Stimulated activated CD8-positive, alpha-beta memory T cell treated with anti-CD3 and anti-CD28 coated beads, Interleukin-15, amount 100 ng/mL, for 24 hours (primary cell): ENCODE data around the gene ENPP4.
"Not testable (repeated sequence)": the region's sequence is repeated elsewhere in the genome, so short reads cannot be mapped to it uniquely, and the experiment has no call there.

Source experiments
- DNase-seq: peaks from one replicate; pipeline ENCODE4 v3.0.0-alpha.2; 2020; ENCODE audit warnings: low read depth

The ENPP4 gene

DNA sequence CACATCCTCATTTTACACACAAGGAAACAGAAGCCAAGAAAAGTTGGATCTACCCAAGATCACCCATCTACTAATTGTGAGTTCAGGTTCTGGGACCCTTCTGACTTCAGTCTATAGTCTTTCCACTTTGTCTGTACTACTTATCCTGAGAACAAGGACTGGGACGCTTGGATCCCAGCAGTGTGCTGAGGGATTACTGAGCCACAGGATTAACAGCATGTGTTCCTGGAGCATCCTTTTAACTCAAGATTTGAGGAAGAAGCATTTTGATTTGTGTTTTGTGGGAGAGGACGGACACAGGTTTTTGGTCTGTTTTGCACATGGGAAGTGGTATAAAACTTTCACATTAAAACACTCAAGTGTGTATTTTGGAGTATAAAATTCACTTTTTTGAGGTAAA is 4.4 kb downstream of the ENPP4 start:
- DNase-seq: no peak

DNA sequence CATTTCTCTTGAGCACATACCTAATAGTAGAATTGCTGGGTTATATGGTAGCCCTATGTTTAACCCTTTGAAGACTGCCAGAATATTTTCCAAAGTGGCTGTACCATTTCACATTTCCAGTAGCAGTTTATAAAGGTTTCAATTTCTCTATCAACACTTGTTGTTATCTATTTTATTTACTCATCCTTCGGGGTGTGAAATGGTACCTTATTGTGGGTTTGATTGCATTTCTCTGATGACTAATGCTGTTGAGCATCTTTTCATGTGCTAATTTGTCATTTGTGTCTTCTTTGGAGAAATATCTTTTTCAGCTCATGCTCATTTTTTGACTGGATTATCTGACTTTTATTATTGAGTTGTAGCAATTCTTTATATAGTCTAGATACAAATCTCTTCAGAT is 5.4 kb downstream of the ENPP4 start:
- no peak for DNase-seq

DNA sequence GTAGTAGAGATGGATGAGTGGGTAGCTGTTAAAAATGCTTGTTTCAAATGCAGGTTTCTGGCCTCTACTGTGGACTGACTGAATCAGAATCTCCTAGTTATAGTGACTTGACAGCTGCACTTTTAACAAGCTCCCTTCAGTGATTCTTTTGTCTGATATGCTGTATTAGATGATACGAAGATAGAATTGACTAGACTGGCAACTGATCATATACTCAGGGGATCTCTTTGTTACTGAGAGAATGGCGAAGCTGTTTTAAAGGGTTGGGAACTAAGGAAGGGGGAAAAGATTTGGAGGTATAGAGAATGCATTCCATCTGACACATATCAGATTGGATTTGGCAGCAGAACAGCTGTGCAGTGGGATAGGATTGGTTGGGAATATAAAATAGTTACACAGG is 7.0 kb downstream of the ENPP4 start:
- DNase-seq: no peak

DNA sequence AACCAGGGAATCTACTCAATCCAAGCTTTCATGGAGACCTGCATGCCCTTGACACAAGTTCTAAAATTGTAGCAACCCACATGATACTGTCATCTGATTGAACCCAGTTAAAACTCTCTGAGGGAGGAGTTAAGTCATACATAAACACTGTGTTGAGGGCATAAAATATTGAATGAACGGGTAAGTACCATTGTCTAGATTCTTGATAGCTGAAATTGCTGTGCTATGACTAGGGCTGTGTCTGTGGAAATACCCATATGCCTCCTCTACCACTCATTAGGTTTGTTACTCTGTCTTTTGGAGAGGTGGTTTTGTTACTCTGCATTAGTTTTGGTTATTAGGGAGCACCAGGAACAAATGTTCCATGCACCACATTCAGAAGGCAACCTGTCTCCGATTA is 7.6 kb downstream of the ENPP4 start:
- DNase-seq: no peak

DNA sequence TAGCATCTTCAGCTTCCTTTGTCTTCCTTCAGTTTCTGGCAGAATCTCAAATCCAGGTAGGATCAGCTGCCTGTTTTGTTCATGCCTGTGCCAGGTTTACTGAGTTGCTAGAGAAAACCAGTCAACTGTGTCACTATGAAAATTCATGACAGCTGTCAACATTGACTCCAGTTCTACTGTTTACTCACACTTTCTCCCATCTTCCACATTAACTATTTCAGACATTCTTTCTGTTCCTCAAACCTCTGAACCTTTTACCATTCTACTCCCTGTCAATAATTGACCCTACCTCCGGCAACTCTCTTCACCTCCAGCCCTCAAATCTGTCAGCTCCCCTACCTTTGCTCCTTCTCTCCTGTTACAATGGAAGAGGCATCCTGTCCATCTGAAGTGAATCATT is 8.5 kb downstream of the ENPP4 start:
- DNase-seq: no peak

DNA sequence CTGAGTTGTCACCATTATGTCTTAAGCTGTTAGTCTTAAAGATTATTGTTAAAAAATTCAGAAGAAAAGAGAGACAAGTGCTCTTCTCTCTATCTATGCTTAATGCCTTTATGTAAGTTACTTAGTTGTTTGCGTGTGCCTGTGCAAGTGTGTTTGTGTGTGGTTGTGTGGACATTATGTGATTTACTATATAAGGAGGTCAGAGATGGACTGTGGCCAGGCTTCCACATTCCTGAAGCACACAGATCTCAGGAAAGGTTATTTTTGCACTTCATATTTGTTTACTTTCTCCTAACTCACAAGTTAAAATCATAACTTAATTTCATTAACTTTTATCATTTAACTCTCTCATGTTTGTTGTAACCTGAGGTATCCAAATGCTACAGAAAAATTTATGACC is 14.5 kb downstream of the ENPP4 start:
- no peak for DNase-seq

DNA sequence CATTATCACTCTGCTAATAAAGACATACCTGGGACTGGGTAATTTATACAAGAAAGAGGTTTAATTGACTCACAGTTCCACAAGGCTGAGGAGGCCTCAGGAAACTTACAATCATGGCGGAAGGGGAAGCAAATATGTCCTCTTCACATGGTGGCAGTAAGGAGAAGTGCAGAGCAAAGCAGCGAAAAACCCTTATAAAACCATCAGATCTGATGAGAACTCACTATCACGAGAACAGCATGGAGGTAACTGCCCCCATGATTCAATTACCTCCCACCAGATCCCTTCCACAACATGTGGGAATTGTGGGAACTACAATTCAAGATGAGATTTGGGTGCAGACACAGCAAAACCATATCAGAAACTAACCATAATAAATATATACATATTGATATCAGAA is 19.3 kb downstream of the ENPP4 start:
- not testable (repeated sequence) for DNase-seq

DNA sequence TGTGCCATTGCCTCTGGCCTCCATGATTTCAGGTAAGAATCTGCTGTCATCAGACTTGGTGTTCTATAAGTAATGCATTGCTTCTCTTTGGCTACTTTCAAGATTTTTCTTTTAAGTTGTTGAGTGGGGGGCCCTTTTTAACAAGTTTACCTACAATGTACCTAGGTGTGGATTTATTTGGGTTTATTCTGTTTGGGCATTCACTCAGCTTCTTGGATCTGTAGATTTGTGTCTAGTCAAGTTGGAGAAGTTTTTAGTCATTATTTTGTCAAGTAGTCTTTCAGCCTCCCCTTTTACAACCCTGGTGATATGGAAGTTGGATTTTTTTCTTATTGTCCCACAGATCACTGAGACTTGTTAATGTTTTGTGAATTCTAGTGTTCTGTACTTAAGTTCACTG is 26.9 kb downstream of the ENPP4 start:
- no peak for DNase-seq

DNA sequence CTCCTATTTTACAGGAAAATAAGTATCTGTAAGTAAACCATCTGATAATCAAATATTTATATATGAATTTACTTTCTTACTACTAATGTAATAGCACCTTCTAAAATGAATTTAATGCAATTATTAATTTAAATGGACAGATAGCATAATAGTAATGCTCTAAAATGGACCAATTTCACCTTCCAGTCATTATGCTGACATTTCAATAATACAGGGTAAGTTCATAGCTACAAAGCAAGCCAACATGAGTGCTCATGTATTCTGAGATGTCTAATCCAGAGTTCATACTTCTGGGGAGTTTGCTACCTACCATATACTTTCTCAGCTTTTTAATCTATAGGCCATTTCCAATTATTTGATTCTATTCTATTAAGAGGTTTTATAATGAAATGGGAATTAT is 29.4 kb downstream of the ENPP4 start:
- no peak for DNase-seq

DNA sequence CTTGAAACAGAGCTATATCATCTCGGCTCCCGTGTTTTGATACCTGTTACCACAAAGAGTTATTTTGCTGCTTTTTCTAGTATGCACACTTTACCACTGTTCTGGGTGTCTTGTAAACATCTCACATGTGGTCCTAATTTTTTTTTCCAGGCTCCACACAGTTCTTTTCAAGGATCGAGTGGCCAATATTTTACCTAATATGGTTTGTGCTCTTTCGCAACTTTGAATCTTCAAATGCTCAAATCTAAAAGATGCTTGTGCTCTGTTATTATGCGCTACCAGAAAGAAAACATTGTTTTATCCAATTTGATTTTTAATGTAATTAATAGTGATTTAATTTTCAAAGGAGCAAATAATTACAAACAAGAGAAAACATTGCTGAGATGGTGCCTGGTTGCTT is 30.3 kb downstream of the ENPP4 start:
- DNase-seq: no peak

DNA sequence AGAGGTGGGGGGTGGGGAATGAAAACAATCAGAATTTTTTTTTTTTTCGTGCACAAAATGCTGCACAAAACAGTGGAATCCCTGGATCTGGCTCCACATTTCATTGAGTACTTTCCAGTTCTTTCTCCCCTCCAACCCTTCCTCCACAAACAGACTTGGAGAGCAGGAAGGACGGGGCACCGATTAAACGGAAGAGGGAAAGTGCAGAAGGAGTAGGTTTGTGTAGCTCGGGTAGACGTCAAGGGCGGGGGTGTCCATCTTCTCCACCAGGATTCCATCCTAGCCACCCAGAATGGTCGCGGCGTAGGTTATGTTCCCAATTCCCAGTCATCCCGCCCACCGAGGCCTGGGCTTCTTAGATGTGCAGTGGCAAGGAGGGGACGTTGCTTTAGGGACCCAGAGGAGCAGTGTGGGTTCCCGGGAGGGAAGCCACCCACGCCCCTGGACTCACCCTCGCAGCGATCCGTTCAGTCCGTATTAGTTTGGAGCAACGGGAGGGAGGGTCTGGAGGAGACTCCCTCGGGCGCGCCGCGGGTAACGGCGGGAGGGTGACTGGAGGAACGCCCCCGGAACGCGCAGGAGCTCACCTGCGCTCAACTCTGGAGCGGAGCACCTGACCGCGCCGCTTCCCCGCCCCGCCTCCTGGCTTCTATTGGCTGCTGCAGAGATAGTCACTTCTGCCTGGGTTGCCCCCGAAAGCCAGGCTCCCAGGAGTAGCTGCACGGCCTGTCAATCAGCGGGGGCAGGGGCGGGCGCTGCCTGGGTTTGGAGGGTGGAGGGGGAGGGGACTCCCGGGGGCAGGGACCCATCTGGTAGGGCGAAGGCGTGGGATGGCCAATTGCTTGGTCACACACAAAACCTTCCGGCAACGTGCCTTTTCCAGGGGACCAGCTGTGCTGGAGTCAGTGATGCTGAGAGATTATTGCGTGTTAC is 40.8 kb downstream of the ENPP4 start, which contains the start of gene ENPP5:
ENPP5 (minus strand) TSS at position 624 of the 933 bp plus-strand sequence. CDS start 2,718 bp downstream, outside the sequence.
- DNase-seq: peak; percentile 32

DNA sequence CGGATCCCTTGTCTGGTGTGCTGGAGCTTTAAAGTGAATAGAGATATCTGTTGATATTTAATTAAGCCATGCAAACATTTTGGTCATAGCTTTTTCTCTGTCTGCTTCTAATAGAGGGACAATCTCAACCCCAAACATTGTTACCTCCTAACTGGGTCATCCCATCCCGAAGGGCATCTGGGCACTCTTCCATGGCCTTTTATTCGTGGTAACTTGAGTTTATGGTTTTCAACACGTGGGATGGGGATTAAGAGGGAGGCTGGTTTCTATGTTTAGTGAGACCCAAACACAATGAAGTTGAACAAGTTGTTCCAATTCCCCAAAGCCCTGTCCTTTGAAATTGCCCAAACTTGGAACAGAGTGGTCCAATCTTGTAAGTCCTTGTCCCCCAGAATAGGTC is 42.4 kb downstream of the ENPP4 start:
- DNase-seq: no peak

DNA sequence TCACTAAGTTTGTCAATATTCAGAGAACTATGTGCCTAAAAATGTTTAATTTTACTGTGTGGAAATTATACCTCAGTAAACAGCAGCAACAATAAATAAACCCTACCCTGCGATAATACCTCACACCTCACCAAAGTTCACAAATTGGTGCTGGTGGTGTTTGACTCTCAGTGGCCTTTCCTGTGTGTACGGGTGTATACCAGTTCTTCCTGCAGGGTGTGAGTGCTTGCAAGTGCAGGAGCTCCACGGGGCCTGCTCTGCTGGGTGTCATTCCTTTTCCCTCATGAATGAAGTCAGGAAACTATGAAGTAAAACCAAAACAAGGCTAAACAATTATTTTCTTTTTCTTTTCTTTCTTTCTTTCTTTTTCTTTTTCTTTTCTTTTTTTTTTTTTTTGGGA is 45.1 kb downstream of the ENPP4 start:
- DNase-seq: no peak

DNA sequence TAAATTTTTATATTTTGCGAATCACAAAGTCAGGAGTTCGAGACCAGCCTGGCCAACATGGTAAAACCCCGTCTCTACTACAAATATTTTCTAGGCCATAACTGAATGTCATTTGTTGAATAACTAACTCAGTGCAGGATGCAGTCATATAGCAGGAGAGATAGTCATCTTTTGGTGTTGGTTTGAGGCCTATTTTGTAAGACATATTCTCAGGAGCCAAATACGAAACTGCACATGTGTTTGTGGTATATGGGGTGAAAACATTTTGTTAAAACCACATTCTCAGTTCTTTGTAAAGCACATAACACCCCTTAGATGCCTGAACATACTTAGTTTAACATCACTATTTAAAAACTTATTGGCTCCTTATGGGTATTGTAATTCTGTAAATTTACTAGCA is 45.7 kb downstream of the ENPP4 start:
- no peak for DNase-seq

DNA sequence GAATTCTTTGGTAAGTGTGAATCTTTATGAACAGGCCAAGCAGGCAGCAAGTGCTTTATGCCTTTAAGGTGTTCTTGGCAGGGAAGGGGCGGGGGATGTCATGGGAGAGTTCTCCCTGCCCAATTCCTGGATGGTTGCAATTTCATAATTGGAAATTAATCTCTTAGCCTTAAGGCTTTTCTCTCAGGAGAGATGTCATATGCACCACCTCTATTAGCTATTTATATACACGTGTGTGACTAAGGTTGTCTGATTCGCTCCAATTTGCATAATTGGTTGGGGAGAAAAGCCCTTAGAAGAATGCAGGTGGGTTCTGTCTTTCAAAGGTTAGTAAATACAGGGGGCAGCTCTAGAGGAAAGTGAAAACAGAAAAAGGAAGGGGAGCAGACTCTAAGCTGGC is 46.2 kb downstream of the ENPP4 start:
- DNase-seq: no peak

DNA sequence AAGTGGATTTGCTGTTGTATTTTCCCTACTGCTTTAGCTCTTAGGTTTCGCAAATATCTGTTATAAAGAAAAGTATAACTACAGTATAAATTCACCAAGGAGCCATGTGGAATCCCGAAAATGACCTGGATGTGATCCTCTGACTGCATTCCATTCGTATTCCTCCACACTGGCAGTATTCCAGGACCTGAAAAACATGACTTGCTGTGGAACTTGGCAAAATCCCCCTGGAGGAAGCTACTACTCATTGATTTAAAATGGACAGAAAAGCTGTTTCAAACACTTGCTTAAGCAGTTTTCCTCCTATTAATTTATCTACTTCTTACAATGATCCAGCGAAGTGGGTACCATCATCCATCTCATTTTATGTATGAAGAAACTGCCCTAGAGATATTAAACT is 54.3 kb downstream of the ENPP4 start:
- DNase-seq: no peak

DNA sequence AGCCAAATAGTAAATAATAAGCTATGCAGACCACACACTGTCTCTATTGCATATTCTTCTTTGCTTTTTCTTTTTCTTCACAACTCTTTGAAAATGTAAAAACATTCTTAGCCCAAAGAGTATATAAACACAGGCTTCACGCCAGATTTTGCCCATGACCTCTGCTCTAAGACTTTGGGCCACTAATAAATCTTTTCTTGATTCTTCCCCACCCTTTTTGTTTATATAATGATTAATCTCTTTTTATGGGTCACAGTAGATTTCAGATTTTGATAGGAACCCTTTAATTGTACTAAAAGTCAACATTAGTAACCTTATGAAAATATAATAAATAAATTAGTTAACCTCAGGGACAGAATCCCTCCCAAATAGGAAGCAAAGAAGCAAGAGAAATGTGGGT is 56.8 kb downstream of the ENPP4 start:
- DNase-seq: no peak

DNA sequence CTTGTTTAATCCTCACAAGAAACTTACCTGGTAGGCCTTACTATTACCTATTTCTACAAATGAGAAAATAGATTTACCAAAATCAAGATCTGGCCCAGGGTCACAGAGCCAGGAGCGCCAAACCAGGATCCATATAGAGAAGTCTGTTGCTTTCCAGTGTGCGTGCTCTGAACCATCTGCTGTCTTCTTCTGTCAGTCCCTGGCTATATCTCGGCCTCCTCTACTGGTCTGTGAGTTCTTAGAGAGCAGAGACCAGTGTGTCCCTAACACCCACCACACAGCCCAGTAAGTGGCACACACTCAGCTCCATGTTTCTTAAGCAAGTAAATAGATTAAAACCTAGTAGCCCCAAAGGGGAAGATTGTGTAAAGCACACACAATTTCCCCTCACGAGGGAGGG is 59.9 kb downstream of the ENPP4 start:
- DNase-seq: no peak

DNA sequence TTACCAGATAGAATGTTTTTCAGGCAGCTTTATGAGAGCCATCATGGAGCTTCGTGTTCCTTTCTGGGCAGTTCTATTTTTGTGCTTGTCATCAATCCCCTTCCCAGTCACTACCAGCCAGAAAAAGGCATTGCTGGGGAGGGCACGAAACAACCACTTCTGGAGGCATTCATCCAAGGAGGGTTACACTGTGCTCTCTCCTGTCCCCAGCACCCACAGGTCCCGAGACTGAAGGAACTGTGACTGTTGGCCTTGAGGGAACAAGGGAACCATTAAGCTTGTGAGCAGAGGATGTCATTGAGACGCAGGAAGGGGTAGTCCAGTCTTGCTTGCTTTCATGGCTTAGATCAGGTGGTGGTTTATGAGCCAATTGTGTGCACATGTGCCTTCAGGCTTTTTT is 61.1 kb downstream of the ENPP4 start:
- no peak for DNase-seq

DNA sequence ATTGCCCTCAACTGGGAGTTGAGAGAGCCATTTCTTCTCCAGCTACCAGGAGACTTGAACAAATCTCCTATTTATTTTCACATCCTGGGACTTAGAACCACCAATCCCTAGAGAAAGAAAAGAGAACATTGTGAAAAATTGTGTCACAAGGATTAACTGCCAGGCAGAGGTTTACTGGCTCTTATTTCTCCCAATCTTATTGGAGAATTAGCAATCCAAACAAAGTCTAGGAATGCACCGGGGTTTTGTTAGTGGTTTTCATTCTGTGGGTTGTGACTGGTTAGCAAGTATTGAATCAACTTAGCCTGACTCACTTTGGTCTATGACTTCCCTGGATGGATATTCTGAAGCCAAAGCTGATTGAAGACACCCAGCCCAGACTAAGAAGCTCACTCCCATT is 62.2 kb downstream of the ENPP4 start:
- DNase-seq: no peak
